Spleen (tissue), 11 donors: ENCODE results near the gene TEX22. TPM values are rescaled to one million over a fixed set of nuclear protein-coding genes. Genes with fewer than 3 reads are reported as not detected.

Experiments
- DNase-seq: peaks from one replicate; pipeline ENCODE4 v3.0.0-alpha.2; 2020
- H3K27ac ChIP-seq, 8 donors: fragments of 200-600 bp; sonication (generic) in 7 of 8; 1 replicate in 4 of 8; 2 replicates in 4 of 8; pipeline versions ENCODE4 v1.5.0 to v1.8.0; 2016 to 2021; ENCODE audit warnings: inconsistent platforms in 4 of 8, mild to moderate bottlenecking in 4 of 8, moderate library complexity in 1 of 8
- H3K27me3 ChIP-seq, 7 donors: fragments of 200-600 bp; sonication (generic) in 6 of 7; replicated peaks in 1 of 7; 1 replicate in 4 of 7; 2 replicates in 3 of 7; pipeline versions ENCODE4 v1.5.0 to v1.8.0; 2016 to 2021; ENCODE audit warnings: inconsistent platforms in 3 of 7, mild to moderate bottlenecking in 1 of 7
- H3K36me3 ChIP-seq, 6 donors: fragments of 200-600 bp; sonication (generic) in 5 of 6; 1 replicate in 4 of 6; 2 replicates in 2 of 6; pipeline versions ENCODE4 v1.5.0 to v1.8.0; 2016 to 2021; ENCODE audit warnings: inconsistent platforms in 2 of 6
- H3K4me1 ChIP-seq, 6 donors: fragments of 200-600 bp; sonication (generic) in 5 of 6; 1 replicate in 3 of 6; 2 replicates in 3 of 6; pipeline versions ENCODE4 v1.5.0 to v1.8.0; 2016 to 2021; ENCODE audit warnings: inconsistent platforms in 3 of 6
- H3K4me3 ChIP-seq, 8 donors: fragments of 200-600 bp; sonication (generic) in 7 of 8; 1 replicate in 4 of 8; 2 replicates in 4 of 8; pipeline versions ENCODE4 v1.5.0 to v1.8.0; 2016 to 2021; ENCODE audit warnings: inconsistent platforms in 4 of 8, mild to moderate bottlenecking in 4 of 8, moderate library complexity in 2 of 8
- H3K9me3 ChIP-seq, 8 donors: fragments of 200-600 bp; sonication (generic) in 7 of 8; 1 replicate in 4 of 8; 2 replicates in 4 of 8; pipeline versions ENCODE4 v1.5.0 to v1.8.0; 2016 to 2021; ENCODE audit warnings: inconsistent platforms in 4 of 8
- CTCF ChIP-seq, 11 experiments: fragments of 200-600 bp in 7 of 11; fragments of 450-650 bp in 4 of 11; sonication (generic) in 4 of 11; IDR thresholded peaks in 8 of 11; conservative IDR thresholded peaks in 3 of 11; 1 replicate in 7 of 11; 2 replicates in 4 of 11; pipeline versions ENCODE4 v1.4.0 to v1.8.0; 2016 to 2021; ENCODE audit warnings: antibody characterized with exemption in 11 of 11, inconsistent platforms in 4 of 11, mild to moderate bottlenecking in 1 of 11
- POLR2A ChIP-seq, 3 donors: fragments of 450-650 bp; IDR thresholded peaks; one replicate each; pipeline ENCODE4 v1.5.1; 2017; ENCODE audit warnings: antibody characterized with exemption in 3 of 3, mild to moderate bottlenecking in 1 of 3
- POLR2AphosphoS5 ChIP-seq, 3 donors: sonication (generic); formaldehyde crosslinking; IDR thresholded peaks; one replicate each; pipeline ENCODE4 v1.5.1; 2017; ENCODE audit warnings: antibody characterized with exemption in 3 of 3
- WGBS, 5 donors: extraction: QIAGEN DNeasy Blood & Tissue Kit in 3 of 5; methylation state at CpG; one replicate each; pipeline versions ENCODE4 v1.1.5 to v1.1.7; 2013 to 2018; 5-methylcytosine and 5-hydroxymethylcytosine counted together
- intact Hi-C: fragments of 100-400 bp; cut with DNase I; formaldehyde crosslinking; loops from one replicate; pipeline ENCODE4 v1.15.0; 2023; ENCODE audit warnings: low total_unique reads
- polyA plus RNA-seq, 3 donors: library from polyadenylated mRNA; stranded (reverse); fragments of 200-250 nt; gene quantifications; one replicate each; pipeline ENCODE4 v1.2.1, GENCODE V29; 2013
- total RNA-seq, 7 donors: library from RNA; depleted of rRNA in 3 of 7; stranded (reverse); fragments of >200 nt in 3 of 7; fragmentation: NEBNext Ultra II Directional in 4 of 7; extraction: Animal tissue kit (Norgen Biotek cat#: 25700) in 4 of 7; gene quantifications; one replicate each; pipeline versions ENCODE4 v1.1.0 to v1.2.1, GENCODE V29; 2016 to 2021
- donor health status: healthy with polysubstance abuse.
- donor health status: DM: no; HTN: no; CAD: no; lungs with moderate emphysema.
- donor health status: DM: no; HTN: no; CAD: no.
- donor health status: Bipolar disorder and iron deficiency.
- donor health status: healthy.
- donor health status: DM: no; HTN: no; CAD: no.
- donor health status: DM: yes; HTN: yes; CAD: no.

The TEX22 gene
- total and polyA plus RNA-seq, 10 donors = 0.33 to 5.3 (median 1.0) TPM

GRCh38 chr14:105455086-105455640, 56.8 kb downstream of the TEX22 start:
- 89 to 96% (median 92%) methylated on average over 21 to 22 of the region's 22 CpGs for WGBS, 5 donors
- intact Hi-C loops = no loop called here
- H3K36me3 ChIP-seq = peaks cover 0 to 87% (median 70%) of the 10 kb centered on the region in 6 donors

GRCh38 chr14:105455766-105456660, 57.7 kb downstream of the TEX22 start:
- Histone ChIP-seq H3K36me3 (peaks cover 0 to 87% (median 70%) of the 10 kb centered on the region in 6 donors), H3K27ac (no peak overlapping the region), H3K27me3 (no peaks in the 10 kb centered on the region), H3K9me3 (no peaks in the 10 kb centered on the region), H3K4me1 (no peaks in the 10 kb centered on the region), H3K4me3 (no peak overlapping the region)
- no peak for DNase-seq
- TF ChIP-seq POLR2A (IDR thresholded peaks at IDR 0.05) (no peak), POLR2AphosphoS5 (IDR thresholded peaks at IDR 0.05) (peak in 1 of 3 donors; percentile 10)
- intact Hi-C loops = no loop called here
- 80 to 94% (median 91%) methylated on average over 6 to 22 of the region's 22 CpGs for WGBS, 5 donors

More at GRCh38 chr14:105455086-105455640, 56.8 kb downstream of the TEX22 start:
- no peaks in the 10 kb centered on the region for H3K4me1 ChIP-seq
- DNase-seq = no peak
- H3K27me3 ChIP-seq = no peaks in the 10 kb centered on the region
- H3K4me3 ChIP-seq = no peak overlapping the region
- TF ChIP-seq POLR2A (IDR thresholded peaks at IDR 0.05) (no peak), POLR2AphosphoS5 (IDR thresholded peaks at IDR 0.05) (no peak), CTCF (IDR thresholded peaks at IDR 0.05 in 8 of 11, conservative IDR thresholded peaks at IDR 0.05 in 3 of 11) (no peak)
- H3K27ac ChIP-seq = no peak overlapping the region
- H3K9me3 ChIP-seq = no peaks in the 10 kb centered on the region

- intact Hi-C loops = no loop called here
- DNase-seq = no peak
- no peaks in the 10 kb centered on the region for H3K4me1 ChIP-seq
- H3K36me3 ChIP-seq = peaks cover 0 to 89% (median 74%) of the 10 kb centered on the region in 6 donors
- H3K9me3 ChIP-seq = no peaks in the 10 kb centered on the region
- no peak overlapping the region for H3K27ac ChIP-seq
- no peak overlapping the region for H3K4me3 ChIP-seq
- no peak for TF ChIP-seq POLR2A (IDR thresholded peaks at IDR 0.05)
- peak in 1 of 3 donors; percentile 5 for TF ChIP-seq POLR2AphosphoS5 (IDR thresholded peaks at IDR 0.05)
- TF ChIP-seq CTCF (IDR thresholded peaks at IDR 0.05 in 8 of 11, conservative IDR thresholded peaks at IDR 0.05 in 3 of 11) = no peak
- H3K27me3 ChIP-seq = no peaks in the 10 kb centered on the region
- WGBS, 5 donors = 79 to 93% (median 85%) methylated on average over 19 to 22 of the region's 22 CpGs
These were observed 58.6 kb downstream of the TEX22 start for GRCh38 chr14:105456736-105457617.

- no peak for TF ChIP-seq POLR2A (IDR thresholded peaks at IDR 0.05)
- peak in 1 of 3 donors; percentile 50 for TF ChIP-seq POLR2AphosphoS5 (IDR thresholded peaks at IDR 0.05)
- intact Hi-C loops = no loop called here
- H3K4me3 ChIP-seq = no peak overlapping the region
- peaks cover 0 to 6% (median 1%) of the 10 kb centered on the region in 6 donors for H3K4me1 ChIP-seq
- no peaks in the 10 kb centered on the region for H3K9me3 ChIP-seq
- 75 to 93% (median 89%) methylated on average over 9 to 18 of the region's 18 CpGs for WGBS, 5 donors
- DNase-seq = no peak
- H3K27ac ChIP-seq = no peak overlapping the region
- H3K27me3 ChIP-seq = no peaks in the 10 kb centered on the region
- H3K36me3 ChIP-seq = peaks cover 0 to 89% (median 72%) of the 10 kb centered on the region in 6 donors
These were observed 59.7 kb downstream of the TEX22 start for GRCh38 chr14:105458010-105458409.
